ENCODE data around the gene TNRC6C. TPM values are rescaled to one million over a fixed set of nuclear protein-coding genes. Genes with fewer than 3 reads are reported as not detected.
A peak's percentile ranks its signal among the peaks of the same experiment; 100 is the strongest.
"Not testable (repeated sequence)": the region's sequence is repeated elsewhere in the genome, so short reads cannot be mapped to it uniquely, and the experiment has no call there.

Gene TNRC6C
- total RNA-seq, 1 experiment from 2014 or later = 2.7 TPM

DNA sequence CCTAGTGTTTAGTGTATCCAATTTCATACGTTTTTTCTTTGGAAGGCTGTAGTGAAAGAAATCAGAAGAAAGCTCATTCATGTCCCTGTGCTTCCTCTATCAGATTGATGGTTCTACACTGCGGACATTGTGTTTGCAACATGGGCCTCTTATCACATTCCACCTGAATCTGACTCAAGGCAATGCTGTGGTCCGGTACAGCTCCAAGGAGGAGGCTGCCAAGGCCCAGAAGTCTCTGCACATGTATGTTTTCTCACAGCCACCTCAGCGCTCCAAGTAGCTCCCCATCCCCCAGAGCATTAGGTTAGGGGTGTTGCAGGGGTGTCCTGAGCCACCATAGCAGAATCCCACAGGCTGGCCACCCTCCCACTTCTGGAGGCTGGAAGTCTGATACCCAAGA lies 144.8 kb downstream of the TNRC6C start:
- in situ Hi-C loops (cut with HindIII; ENCODE audit: low sequenced_read_pairs) = no loop called here
- no peak for DNase-seq (ENCODE audit: low spot score)

DNA sequence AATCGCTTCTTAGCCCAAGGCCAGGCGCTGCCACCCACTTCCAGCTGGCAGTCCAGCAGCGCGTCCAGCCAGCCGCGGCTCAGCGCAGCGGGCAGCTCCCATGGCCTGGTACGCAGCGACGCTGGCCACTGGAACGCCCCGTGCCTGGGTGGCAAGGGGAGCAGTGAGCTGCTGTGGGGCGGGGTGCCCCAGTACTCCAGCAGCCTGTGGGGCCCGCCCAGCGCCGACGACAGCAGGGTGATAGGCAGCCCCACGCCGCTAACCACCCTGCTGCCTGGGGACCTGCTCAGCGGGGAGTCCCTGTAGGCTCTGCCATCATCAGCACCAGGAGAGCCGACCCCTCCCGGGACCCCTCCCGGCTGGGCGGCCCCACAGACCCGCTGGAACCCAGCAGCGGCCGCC lies 146.0 kb downstream of the TNRC6C start:
- in situ Hi-C loops (cut with HindIII; ENCODE audit: low sequenced_read_pairs) = no loop called here
- DNase-seq (ENCODE audit: low spot score) = no peak

DNA sequence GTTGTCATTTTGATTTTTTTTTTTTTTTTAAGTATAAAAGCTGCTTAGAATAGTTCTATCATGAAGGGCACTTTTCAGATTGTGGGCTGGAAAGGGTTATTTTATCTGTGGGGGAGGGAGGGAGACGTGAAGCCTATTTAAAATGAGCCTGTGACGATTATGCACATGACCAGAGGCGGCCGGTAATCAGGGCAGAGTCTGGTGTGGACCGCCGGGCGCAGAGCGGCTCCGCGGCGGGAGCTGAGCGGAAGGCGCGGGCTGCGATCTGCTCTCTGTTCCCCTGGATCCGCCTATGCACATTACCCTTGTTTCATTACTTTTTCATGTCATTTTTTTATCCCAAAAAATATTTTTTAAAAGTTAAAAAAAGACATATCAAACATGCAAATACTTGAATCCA lies 146.6 kb downstream of the TNRC6C start:
- in situ Hi-C loops (cut with HindIII; ENCODE audit: low sequenced_read_pairs) = no loop called here
- no peak for DNase-seq (ENCODE audit: low spot score)

DNA sequence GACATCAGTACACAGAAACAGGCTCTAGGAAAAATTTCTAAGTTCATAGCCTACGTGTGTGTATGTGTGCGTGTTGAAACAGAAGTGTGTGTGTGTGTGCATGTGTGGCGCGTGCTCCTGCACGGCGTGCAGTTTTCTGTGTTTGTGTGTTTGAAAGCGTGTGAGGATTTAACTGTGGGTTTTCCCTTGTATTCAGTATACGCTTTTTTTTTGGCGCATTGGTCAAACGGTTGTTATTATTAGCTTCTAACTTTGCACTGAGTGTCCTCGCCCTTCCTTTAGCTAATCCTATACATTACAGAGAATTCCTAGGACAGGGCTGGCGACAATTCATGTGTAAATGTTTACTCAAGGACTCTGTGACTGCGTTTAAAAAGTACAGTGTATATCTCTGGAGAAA lies 147.0 kb downstream of the TNRC6C start:
- DNase-seq (ENCODE audit: low spot score) = no peak
- in situ Hi-C loops (cut with HindIII; ENCODE audit: low sequenced_read_pairs) = no loop called here

GRCh38 chr17:78106211-78106610 lies 147.7 kb downstream of the TNRC6C start:
- in situ Hi-C loops (cut with HindIII; ENCODE audit: low sequenced_read_pairs) = no loop called here
- DNase-seq (ENCODE audit: low spot score) = no peak

GRCh38 chr17:78107457-78107856 lies 149.0 kb downstream of the TNRC6C start:
- in situ Hi-C loops (cut with HindIII; ENCODE audit: low sequenced_read_pairs) = no loop called here
- DNase-seq (ENCODE audit: low spot score) = no peak

- in situ Hi-C loops (cut with HindIII; ENCODE audit: low sequenced_read_pairs) = no loop called here
Observed at GRCh38 chr17:78107976-78108725, 149.6 kb downstream of the TNRC6C start.

GRCh38 chr17:78108726-78109488 lies 150.4 kb downstream of the TNRC6C start:
- peak; percentile 91 for DNase-seq (ENCODE audit: low spot score)
- in situ Hi-C loops (cut with HindIII; ENCODE audit: low sequenced_read_pairs) = no loop called here

More at GRCh38 chr17:78107976-78108725, 149.6 kb downstream of the TNRC6C start:
- DNase-seq (ENCODE audit: low spot score) = no peak

GRCh38 chr17:78109489-78109761 lies 150.9 kb downstream of the TNRC6C start:
- DNase-seq (ENCODE audit: low spot score) = no peak
- in situ Hi-C loops (cut with HindIII; ENCODE audit: low sequenced_read_pairs) = no loop called here

DNA sequence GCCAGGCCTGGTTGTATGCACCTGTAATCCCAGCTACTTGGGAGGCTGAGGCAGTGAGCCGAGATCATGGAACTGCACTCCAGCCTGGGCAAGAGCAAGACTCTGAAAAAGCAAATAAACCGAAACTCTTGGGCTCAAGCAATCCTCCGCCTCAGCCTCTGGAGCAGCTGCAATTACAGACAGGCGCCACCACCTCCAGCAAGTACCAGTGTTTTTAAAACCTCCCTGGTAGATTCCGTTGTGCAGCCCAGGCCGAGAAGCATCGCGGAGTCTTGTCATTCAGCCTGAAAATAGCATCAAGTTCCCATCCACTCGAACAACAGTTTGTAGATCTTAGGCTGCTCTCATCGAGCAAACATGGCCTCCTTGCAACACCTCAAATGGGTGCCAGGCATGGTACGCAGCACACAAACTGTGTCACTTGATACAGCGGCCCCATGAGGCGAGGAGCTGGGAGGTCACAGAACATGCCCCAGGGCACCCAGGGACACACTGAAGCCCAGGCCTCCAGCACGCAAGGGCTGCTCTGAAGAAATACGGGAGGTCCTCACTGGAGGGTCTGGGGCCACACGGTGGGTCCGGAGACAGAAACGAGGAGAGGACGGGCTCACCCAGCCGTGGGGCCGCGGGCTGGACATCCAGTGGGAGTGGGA lies 152.0 kb downstream of the TNRC6C start:
- no peak for DNase-seq (ENCODE audit: low spot score)
- in situ Hi-C loops (cut with HindIII; ENCODE audit: low sequenced_read_pairs) = no loop called here

DNA sequence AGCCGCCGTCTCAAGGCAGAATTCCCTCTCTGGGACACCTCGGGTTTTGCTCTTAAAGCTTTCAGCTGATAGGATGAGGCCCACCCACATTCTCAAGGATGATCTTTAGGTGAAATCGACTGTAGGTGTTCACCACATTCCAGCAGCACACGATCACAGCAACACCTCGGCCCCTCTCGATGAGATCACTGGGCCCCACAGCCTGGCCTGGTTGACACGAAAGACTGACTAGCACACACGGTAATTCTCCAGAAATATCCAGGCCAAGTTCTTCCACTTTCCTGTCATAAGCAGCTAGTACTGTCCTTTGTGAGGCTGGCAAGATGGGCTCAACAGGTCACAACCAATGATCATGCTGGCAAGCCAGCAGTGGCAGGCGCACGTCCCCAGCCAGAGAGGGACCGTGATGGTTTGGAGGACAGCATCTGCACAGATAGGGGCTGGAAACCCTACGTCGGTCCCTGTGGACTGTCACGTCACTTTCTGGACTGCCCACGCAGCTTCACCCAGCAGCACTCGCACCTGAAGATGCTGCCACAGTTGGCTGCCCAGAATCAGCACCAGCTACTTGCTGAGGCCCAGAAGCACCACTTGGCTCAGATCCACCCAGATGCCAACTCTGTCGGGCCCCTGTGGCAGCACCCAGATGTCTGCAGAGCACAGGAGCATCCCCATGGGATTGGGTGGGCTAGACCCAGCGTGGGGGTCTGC lies 152.7 kb downstream of the TNRC6C start:
- in situ Hi-C loops (cut with HindIII; ENCODE audit: low sequenced_read_pairs) = no loop called here
- no peak for DNase-seq (ENCODE audit: low spot score)

DNA sequence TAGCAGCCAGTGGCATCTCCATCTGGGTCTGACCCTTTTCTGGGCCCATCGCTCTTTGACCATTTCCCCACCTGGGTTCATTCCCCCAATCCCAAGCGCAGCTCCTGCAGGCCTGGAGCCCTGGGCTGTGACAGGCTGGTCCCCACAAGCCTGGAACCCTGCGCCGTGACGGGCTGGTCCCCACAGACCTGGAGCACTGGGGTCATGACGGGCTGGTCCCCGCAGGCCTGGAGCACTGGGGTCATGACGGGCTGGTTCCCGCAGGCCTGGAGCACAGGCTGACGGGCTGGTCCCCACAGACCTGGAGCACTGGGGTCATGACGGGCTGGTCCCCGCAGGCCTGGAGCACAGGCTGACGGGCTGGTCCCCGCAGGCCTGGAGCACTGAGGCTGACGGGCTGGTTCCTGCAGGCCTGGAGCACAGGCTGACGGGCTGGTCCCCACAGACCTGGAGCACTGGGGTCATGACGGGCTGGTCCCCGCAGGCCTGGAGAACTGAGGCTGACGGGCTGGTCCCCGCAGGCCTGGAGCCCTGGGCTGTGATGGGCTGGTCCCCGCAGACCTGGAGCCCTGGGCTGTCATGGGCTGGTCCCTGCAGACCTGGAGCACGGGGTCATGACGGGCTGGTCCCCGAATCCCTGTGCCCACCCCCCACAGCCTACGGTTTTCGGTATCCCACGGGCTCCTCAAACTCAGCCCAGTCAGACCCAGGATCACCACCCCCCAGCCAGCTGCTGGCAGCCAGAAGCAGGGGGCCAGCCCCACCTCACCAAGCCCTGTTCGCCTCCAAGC lies 153.4 kb downstream of the TNRC6C start:
- DNase-seq (ENCODE audit: low spot score) = no peak
- in situ Hi-C loops (cut with HindIII; ENCODE audit: low sequenced_read_pairs) = no loop called here

- in situ Hi-C loops (cut with HindIII; ENCODE audit: low sequenced_read_pairs) = no loop called here
- DNase-seq (ENCODE audit: low spot score) = peak; percentile 70
Observed at GRCh38 chr17:78112518-78113471, 154.3 kb downstream of the TNRC6C start.

DNA sequence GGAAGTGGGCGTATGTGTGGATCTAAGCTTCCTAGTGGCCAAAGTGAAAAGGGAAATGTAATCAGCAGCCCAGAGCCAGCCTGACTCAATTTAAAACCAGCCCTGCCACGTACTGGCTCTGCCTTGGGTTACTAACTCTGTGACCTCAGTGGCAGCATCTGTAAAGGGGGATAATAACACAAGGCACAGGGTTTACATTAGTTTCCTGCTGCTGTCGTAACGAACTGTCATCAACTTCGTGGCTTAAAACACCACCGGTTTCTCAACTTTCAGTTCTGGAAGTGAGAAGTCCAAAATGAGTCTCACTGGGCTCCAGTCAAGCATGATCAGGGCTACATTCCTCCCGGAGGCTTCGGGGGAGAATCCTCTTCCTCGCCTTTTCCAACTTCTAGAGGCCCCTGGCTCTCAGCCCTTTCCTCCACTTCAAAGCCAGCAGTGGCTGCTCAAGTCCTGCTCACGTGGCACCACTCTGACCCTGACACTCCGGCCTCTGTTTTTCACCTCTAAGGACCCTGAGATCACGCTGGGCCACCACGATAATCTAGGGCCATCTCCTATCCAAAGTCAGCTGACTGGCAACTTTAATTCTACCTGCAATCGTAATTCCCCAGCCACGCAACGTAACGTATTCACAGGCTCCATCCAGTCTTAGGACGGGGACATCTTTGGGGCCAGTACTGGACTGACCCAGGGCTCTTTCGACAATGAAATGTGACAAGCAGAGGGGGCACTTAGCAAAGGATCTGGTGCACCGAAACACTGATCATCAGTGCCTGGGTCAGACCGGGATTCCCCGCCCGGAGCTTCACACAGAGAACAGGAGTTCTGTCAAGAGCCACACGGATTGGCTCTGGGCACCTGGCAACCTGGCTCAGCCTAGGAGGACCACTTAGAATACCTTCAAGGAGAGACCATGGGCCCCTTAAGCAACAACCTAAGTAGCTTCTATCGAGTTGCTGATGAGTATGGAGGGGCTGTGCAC lies 155.6 kb downstream of the TNRC6C start:
- DNase-seq (ENCODE audit: low spot score) = no peak
- in situ Hi-C loops (cut with HindIII; ENCODE audit: low sequenced_read_pairs) = no loop called here

DNA sequence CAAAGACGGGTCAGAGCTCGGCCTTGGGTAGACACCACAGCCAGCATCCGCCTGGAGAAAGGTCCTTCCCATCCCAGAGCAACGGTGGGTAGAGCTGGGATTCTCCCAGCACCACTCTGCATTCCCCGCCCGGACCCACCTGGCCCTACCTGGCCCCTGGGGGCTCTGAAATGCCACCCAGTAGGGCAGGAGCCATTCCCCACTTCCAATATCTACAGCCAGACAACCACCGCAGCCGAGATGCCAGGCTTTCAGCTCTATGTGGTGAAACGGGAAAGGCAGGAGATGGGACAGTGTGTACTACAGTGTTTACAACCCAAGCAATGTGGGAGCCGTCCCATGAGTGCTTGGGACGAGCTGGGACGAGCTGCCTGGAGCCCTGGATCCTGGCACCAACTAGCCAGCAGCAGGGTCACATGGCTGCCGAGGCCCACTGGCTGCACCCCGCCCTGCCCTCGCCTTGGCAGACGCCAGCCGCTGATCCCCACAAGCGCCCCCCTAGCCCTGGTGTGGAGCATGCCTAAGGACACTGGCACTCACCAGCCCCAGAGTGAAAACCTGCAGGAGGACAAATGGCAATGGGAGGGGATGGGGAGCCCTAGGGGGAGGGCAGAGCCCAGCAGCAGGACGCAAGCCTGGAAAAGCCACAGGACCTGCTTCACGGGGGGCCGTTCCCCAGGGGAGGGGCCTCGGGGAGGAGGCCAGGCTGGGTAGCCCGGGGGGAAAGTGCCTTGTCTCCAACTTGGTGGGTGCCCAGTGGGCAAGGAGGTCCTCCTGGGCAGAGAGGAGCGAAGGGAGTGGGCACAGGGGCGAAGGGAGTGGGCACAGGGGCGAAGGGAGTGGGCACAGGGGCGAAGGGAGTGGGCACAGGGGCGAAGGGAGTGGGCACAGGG lies 156.6 kb downstream of the TNRC6C start:
- no peak for DNase-seq (ENCODE audit: low spot score)
- in situ Hi-C loops (cut with HindIII; ENCODE audit: low sequenced_read_pairs) = no loop called here

GRCh38 chr17:78115803-78116202 lies 157.3 kb downstream of the TNRC6C start:
- DNase-seq (ENCODE audit: low spot score); in situ Hi-C loops (cut with HindIII; ENCODE audit: low sequenced_read_pairs): not testable (repeated sequence)
